PFSK-1 (cell line): Measurements from ENCODE around the gene KCNG2.

Source experiments
- FOXP2 ChIP-seq: optimal IDR thresholded peaks from 2 replicates; pipeline ENCODE3; 2011; ENCODE audit warnings: borderline replicate concordance, control low read depth, inconsistent platforms; ENCODE audit not compliant: insufficient read depth; ENCODE audit errors: extremely low read length, extremely low read depth
- POLR2AphosphoS5 ChIP-seq: IDR thresholded peaks from 2 replicates; pipeline ENCODE4 v1.6.1; 2012; ENCODE audit warnings: low read depth, mild to moderate bottlenecking, control low read depth, low read length, moderate library complexity
- REST ChIP-seq, 2 experiments: IDR thresholded peaks; 2 replicates each; pipeline versions ENCODE4 v1.6.1 to v1.8.0; 2011 to 2012; ENCODE audit warnings: low read depth in 2 of 2, low read length in 2 of 2, control low read depth in 1 of 2, inconsistent platforms in 1 of 2, mild to moderate bottlenecking in 1 of 2, moderate library complexity in 1 of 2; ENCODE audit not compliant: insufficient read depth in 1 of 2
- TAF1 ChIP-seq: IDR thresholded peaks from 2 replicates; pipeline ENCODE4 v1.6.1; 2012; ENCODE audit warnings: low read length, control low read depth, borderline replicate concordance; ENCODE audit not compliant: insufficient read depth

GRCh38 chr18:79784071-79784913 lies 13.4 kb upstream of the KCNG2 start:
- TF ChIP-seq REST (IDR thresholded peaks at IDR 0.05; ENCODE audit: insufficient read depth in 1 of 2, low read depth in 2 of 2, low read length in 2 of 2), result no peak
- no peak for TF ChIP-seq POLR2AphosphoS5
- TF ChIP-seq FOXP2, result no peak
- no peak for TF ChIP-seq TAF1
